GM19438 (cell line): ENCODE measurements around the gene LGALSL.

Experiments used
- ATAC-seq: cut with Tn5 transposase; IDR thresholded peaks from one replicate; pipeline ENCODE4 v1.9.1; 2021; ENCODE audit warnings: low read depth; ENCODE audit not compliant: unreplicated experiment

LGALSL gene

GRCh38 chr2:64491426-64491825 is 37.5 kb downstream of the LGALSL start:
- ATAC-seq, result no peak

- ATAC-seq, result no peak
Observed at GRCh38 chr2:64492272-64492671, 38.3 kb downstream of the LGALSL start.

- no peak for ATAC-seq
Observed at GRCh38 chr2:64492821-64493220, 38.9 kb downstream of the LGALSL start.

- no peak for ATAC-seq
Observed at GRCh38 chr2:64493788-64494187, 39.8 kb downstream of the LGALSL start.

- no peak for ATAC-seq
Observed at GRCh38 chr2:64498438-64498837, 44.5 kb downstream of the LGALSL start.

GRCh38 chr2:64500549-64500948 is 46.6 kb downstream of the LGALSL start:
- no peak for ATAC-seq

- no peak for ATAC-seq
Observed at GRCh38 chr2:64501946-64502345, 48.0 kb downstream of the LGALSL start.

- no peak for ATAC-seq
Observed at GRCh38 chr2:64502860-64503259, 48.9 kb downstream of the LGALSL start.

- no peak for ATAC-seq
Observed at GRCh38 chr2:64504774-64505720, 51.1 kb downstream of the LGALSL start.

- no peak for ATAC-seq
Observed at GRCh38 chr2:64506686-64507085, 52.7 kb downstream of the LGALSL start.
